Fibroblast of the aortic adventitia (primary cell): ENCODE results near the gene SMTNL1. TPM values are rescaled to one million over a fixed set of nuclear protein-coding genes. Genes with fewer than 3 reads are reported as not detected.

Experiments used
- DNase-seq: peaks from one replicate; pipeline ENCODE4 v3.0.0-alpha.2; 2010; ENCODE audit warnings: low read depth
- H3K4me3 ChIP-seq: 2 replicates; pipeline ENCODE4 v1.5.1; 2011; ENCODE audit warnings: low read depth, mild to moderate bottlenecking, control low read depth, low read length, moderate library complexity
- CTCF ChIP-seq: IDR thresholded peaks from 2 replicates; pipeline ENCODE4 v1.5.1; 2011; ENCODE audit warnings: mild to moderate bottlenecking, low read length, control low read depth, inconsistent platforms; ENCODE audit not compliant: insufficient read depth
- total RNA-seq: library from RNA; depleted of rRNA; stranded (reverse); fragments of >200 nt; gene quantifications from 2 replicates; pipeline ENCODE4 v1.2.3, GENCODE V29; 2012; ENCODE audit warnings: low replicate concordance

SMTNL1 gene
- total RNA-seq, 1 donor = not detected

- no peak for DNase-seq
- H3K4me3 ChIP-seq = no peak overlapping the region
- TF ChIP-seq CTCF = no peak
Observed at GRCh38 chr11:57552479-57552878, 15.1 kb downstream of the SMTNL1 start.

- no peak for DNase-seq
- TF ChIP-seq CTCF = no peak
- H3K4me3 ChIP-seq = no peak overlapping the region
Observed at GRCh38 chr11:57555393-57555792, 18.0 kb downstream of the SMTNL1 start.

- no peak for TF ChIP-seq CTCF
- DNase-seq = no peak
- H3K4me3 ChIP-seq = no peak overlapping the region
Observed at GRCh38 chr11:57556041-57556440, 18.6 kb downstream of the SMTNL1 start.

- TF ChIP-seq CTCF = no peak
- H3K4me3 ChIP-seq = no peak overlapping the region
- no peak for DNase-seq
Observed at GRCh38 chr11:57560146-57560545, 22.8 kb downstream of the SMTNL1 start.

GRCh38 chr11:57562596-57562995 is 25.2 kb downstream of the SMTNL1 start:
- no peak overlapping the region for H3K4me3 ChIP-seq
- TF ChIP-seq CTCF = no peak
- DNase-seq = no peak

- H3K4me3 ChIP-seq = peak overlapping the region; percentile 92
- DNase-seq = peak; percentile 65
- TF ChIP-seq CTCF = no peak
Observed at GRCh38 chr11:57566005-57566904, 28.9 kb downstream of the SMTNL1 start.
